Bronchial epithelial cell (primary cell): ENCODE results near the gene SLFN11. TPM values are rescaled to one million over a fixed set of nuclear protein-coding genes. Genes with fewer than 3 reads are reported as not detected.

Source experiments
- DNase-seq: peaks from one replicate; pipeline ENCODE4 v3.0.0-alpha.2; 2010; ENCODE audit warnings: low read depth
- FAIRE-seq: peaks from 2 replicates; lab custom pipeline; 2011; peaks lifted over from hg19 to GRCh38; lab: Jason Lieb, UNC
- H3K27me3 ChIP-seq: 2 replicates; pipeline ENCODE4 v1.5.1; 2011; ENCODE audit warnings: low read length; ENCODE audit not compliant: control insufficient read depth, insufficient read depth
- H3K36me3 ChIP-seq: 2 replicates; pipeline ENCODE4 v1.5.1; 2011; ENCODE audit warnings: low read length; ENCODE audit not compliant: control insufficient read depth, insufficient read depth
- H3K4me3 ChIP-seq: 2 replicates; pipeline ENCODE4 v1.5.1; 2011; ENCODE audit warnings: mild to moderate bottlenecking, low read depth, low read length, control low read depth
- CTCF ChIP-seq: IDR thresholded peaks from 2 replicates; pipeline ENCODE4 v1.5.1; 2011; ENCODE audit warnings: mild to moderate bottlenecking, moderate library complexity, low read length, control low read depth, inconsistent platforms; ENCODE audit not compliant: insufficient read depth, severe bottlenecking
- total RNA-seq: library from RNA; depleted of rRNA; stranded (reverse); fragments of >200 nt; gene quantifications from 2 replicates; pipeline ENCODE4 v1.2.1, GENCODE V29; 2014

SLFN11 gene
- total RNA-seq, 1 donor from 2014 or later, result 6.1 TPM

DNA sequence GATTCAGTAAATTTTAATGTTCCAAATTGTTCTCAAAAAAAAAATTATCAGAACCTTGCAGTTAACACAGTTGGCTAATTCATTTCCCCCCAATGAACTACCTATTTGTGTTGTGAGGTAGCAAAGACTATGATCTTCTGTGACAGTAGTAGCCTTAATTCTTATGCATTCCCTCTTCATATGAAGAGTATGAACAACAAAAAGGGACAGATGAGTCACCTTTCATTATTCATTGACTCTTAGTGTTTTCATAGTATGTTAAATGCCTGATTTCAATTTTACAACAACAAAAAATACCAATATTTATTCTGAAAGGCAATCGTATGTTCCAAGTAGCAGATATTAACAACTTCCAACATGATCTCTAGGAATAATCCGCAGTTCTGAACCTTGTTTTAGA lies 3.6 kb upstream of the SLFN11 start:
- no peak overlapping the region for H3K4me3 ChIP-seq
- TF ChIP-seq CTCF, result no peak
- DNase-seq (peak; percentile 5), FAIRE-seq (no peak)
- H3K27me3 ChIP-seq, result peaks cover 9% of the 10 kb centered on the region
- H3K36me3 ChIP-seq, result no peaks in the 10 kb centered on the region

GRCh38 chr17:35376245-35376644 lies 2.8 kb upstream of the SLFN11 start:
- peaks cover 12% of the 10 kb centered on the region for H3K27me3 ChIP-seq

DNA sequence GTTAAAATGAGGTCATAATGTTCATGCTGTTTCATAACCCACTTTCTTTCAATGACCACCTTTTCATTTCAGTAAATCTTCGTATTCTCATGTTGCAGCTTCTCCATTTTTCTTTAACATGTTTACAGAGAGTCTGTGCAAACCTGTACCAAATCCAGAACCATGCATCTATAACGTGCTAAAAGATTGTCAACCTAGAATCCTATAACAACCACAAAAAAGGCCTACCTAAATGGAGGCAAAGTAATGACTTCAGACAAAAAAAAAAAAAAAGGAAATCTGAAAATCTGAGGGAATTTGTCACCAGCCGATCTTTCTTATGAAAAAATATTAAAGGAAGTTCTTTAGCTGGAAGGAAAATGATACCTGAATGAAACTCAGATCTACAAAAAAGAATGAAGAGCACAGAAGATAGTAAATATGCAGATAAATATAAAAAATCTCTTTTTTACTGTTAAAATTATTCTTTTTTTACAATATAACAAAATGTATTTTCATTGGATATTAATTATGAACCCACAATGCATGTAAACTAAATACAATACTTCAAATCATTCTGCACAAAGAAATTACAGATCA lies 1.4 kb upstream of the SLFN11 start:
- no peaks in the 10 kb centered on the region for H3K36me3 ChIP-seq
- DNase-seq (no peak), FAIRE-seq (no peak)
- no peak overlapping the region for H3K4me3 ChIP-seq
- TF ChIP-seq CTCF, result no peak
- H3K27me3 ChIP-seq, result peaks cover 12% of the 10 kb centered on the region

More at GRCh38 chr17:35376245-35376644, 2.8 kb upstream of the SLFN11 start:
- no peak for FAIRE-seq
- no peaks in the 10 kb centered on the region for H3K36me3 ChIP-seq
- DNase-seq, result peak; percentile 47
- no peak for TF ChIP-seq CTCF
- no peak overlapping the region for H3K4me3 ChIP-seq

DNA sequence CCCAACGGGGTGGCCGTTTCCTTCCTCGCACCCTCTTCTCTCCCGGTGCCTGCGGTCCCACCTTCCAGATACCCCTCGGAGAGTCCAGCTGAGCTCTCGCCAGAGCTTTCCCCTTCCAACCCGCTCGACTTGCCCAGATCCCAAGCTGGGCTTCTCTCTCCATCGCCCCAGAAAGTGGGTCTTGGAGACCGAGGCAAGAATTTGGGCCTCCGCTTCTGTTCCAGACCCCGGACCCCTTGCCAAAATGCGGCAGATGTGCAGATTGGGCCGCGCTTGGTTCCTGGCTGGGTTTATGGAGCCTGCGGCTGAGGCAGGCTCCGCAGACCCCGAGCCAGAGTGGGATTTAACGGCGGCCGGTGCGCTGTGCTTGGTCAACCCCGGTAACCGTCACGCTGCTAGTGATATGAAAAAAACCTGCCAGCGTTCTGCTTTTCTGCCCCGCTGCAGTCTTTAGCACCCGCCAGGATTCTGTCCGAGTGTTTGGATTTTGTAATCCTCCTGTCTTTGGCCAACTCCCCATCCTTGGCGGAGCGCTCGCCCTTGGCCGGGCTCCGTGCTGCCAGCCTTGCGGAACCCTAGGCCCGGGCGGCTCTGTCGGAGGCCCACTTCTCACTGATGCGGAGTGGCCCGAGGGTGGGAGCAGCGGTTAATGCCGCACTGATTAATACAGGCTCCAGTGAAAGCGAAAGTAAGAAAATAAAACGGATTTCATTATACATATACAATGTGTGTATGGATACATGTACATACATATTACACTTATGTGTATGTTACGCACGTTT lies 754 bp upstream of the SLFN11 start:
- TF ChIP-seq CTCF, result no peak
- H3K36me3 ChIP-seq, result no peaks in the 10 kb centered on the region
- DNase-seq (peak; percentile 12), FAIRE-seq (no peak)
- H3K27me3 ChIP-seq, result peaks cover 12% of the 10 kb centered on the region
- peak overlapping the region; percentile 29 for H3K4me3 ChIP-seq

DNA sequence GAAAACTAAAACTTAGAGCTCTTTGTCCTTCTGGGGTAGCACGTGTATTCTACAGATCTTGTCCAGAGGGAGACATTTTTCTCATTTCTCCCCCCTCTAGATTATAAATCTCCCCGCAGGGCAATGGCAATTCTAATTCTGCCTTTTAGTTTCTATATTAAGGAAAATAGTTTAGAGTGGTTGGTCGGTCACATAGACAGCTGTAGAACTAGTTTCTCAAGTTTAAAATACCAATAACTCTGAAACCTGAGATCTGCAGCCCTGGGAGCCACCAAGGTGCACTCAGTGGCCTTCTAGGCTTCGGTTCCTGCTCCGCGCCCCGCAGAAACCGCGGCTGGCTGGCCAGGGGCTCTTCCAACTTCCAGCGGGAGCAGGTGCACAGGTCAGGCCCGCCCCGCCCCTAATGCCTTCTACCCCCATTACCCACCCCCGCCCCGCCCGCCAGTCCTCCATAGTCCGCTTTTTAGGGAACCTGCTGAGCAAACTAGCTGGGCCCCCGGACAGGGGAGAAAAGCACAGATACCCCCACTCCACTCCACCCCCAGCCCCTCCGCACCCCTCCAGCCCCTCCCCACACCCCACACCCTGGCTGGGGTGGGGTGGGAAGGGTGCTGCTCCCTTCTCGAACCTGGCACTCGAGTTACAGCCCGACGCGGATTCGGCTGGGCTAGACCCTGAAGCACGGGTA lies 431 bp downstream of the SLFN11 start:
- no peak for TF ChIP-seq CTCF
- H3K4me3 ChIP-seq, result peak overlapping the region; percentile 29
- H3K36me3 ChIP-seq, result no peaks in the 10 kb centered on the region
- FAIRE-seq (no peak), DNase-seq (no peak)
- H3K27me3 ChIP-seq, result peaks cover 12% of the 10 kb centered on the region
